H1 (cell line): Measurements from ENCODE around the gene CPXM2. TPM values are rescaled to one million over a fixed set of nuclear protein-coding genes. Genes with fewer than 3 reads are reported as not detected.

ENCODE experiments used
- CTCF ChIA-PET: fragments of 300-600 bp; sonication (Branson Sonifier 250); formaldehyde crosslinking; loops from one replicate; lab custom pipeline; 2021; ENCODE audit not compliant: partially characterized antibody; lab: Charles Lee
- POLR2A ChIA-PET: fragments of 300-600 bp; sonication (Branson Sonifier 250); formaldehyde crosslinking; loops from one replicate; lab custom pipeline; 2021; ENCODE audit warnings: inconsistent platforms; ENCODE audit not compliant: partially characterized antibody; lab: Charles Lee
- DNase-seq, 2 experiments: peaks; one replicate each; pipeline versions ENCODE4 v3.0.0 to v3.0.0-alpha.2; 2010 to 2022; ENCODE audit warnings: low spot score in 2 of 2, low read depth in 1 of 2, mixed read lengths in 1 of 2
- FAIRE-seq: peaks from 2 replicates; lab custom pipeline; 2011; peaks lifted over from hg19 to GRCh38; lab: Jason Lieb, UNC
- H2AFZ ChIP-seq: 2 replicates; pipeline ENCODE4 v1.8.1; 2012; ENCODE audit warnings: low read length, inconsistent platforms
- H2AK5ac ChIP-seq: 2 replicates; pipeline ENCODE4 v1.6.1; 2013; ENCODE audit warnings: low read depth, low read length
- H2BK120ac ChIP-seq: replicated peaks from 2 replicates; pipeline ENCODE3; 2013; ENCODE audit warnings: low read depth, low read length, inconsistent platforms
- H2BK12ac ChIP-seq: 2 replicates; pipeline ENCODE4 v1.6.1; 2013; ENCODE audit warnings: low read depth, low read length
- H2BK15ac ChIP-seq: 2 replicates; pipeline ENCODE4 v1.6.1; 2013; ENCODE audit warnings: low read length
- H2BK20ac ChIP-seq: 2 replicates; pipeline ENCODE4 v1.6.1; 2013; ENCODE audit warnings: low read length
- H2BK5ac ChIP-seq: 2 replicates; pipeline ENCODE4 v1.6.1; 2013; ENCODE audit warnings: low read depth, low read length
- H3K14ac ChIP-seq: 2 replicates; pipeline ENCODE4 v1.6.1; 2013; ENCODE audit warnings: inconsistent platforms; ENCODE audit not compliant: insufficient read length
- H3K18ac ChIP-seq: 2 replicates; pipeline ENCODE4 v1.6.1; 2013; ENCODE audit warnings: low read length; ENCODE audit errors: extremely low read depth
- H3K23ac ChIP-seq: 2 replicates; pipeline ENCODE4 v1.6.1; 2013; ENCODE audit warnings: inconsistent platforms; ENCODE audit not compliant: insufficient read length
- H3K23me2 ChIP-seq: 2 replicates; pipeline ENCODE4 v1.6.1; 2013; ENCODE audit warnings: low read depth, low read length
- H3K27ac ChIP-seq: 2 replicates; pipeline ENCODE4 v1.6.1; 2011; ENCODE audit warnings: low read depth, low read length, inconsistent platforms
- H3K27me3 ChIP-seq, 4 experiments: replicated peaks in 1 of 4; 1 replicate in 1 of 4; 2 replicates in 3 of 4; pipeline versions ENCODE4 v1.6.1 to v1.8.1; 2011 to 2013; ENCODE audit warnings: low read length in 3 of 4, mild to moderate bottlenecking in 3 of 4, inconsistent platforms in 2 of 4, mixed read lengths in 2 of 4, moderate library complexity in 1 of 4; ENCODE audit not compliant: control insufficient read depth in 3 of 4, insufficient read depth in 3 of 4; ENCODE audit errors: extremely low read depth in 1 of 4
- H3K36me3 ChIP-seq, 4 experiments: 2 replicates each; pipeline versions ENCODE4 v1.6.1 to v1.8.1; 2011 to 2013; ENCODE audit warnings: mild to moderate bottlenecking in 4 of 4, low read length in 3 of 4, moderate library complexity in 2 of 4, control low read depth in 1 of 4, inconsistent platforms in 1 of 4; ENCODE audit not compliant: insufficient read depth in 4 of 4, control insufficient read depth in 2 of 4
- H3K4ac ChIP-seq: replicated peaks from 2 replicates; pipeline ENCODE3; 2013; ENCODE audit warnings: low read length, low read depth, mixed read lengths, inconsistent platforms; ENCODE audit not compliant: insufficient read length
- H3K4me1 ChIP-seq, 4 experiments: replicated peaks in 1 of 4; 1 replicate in 1 of 4; 2 replicates in 3 of 4; pipeline versions ENCODE4 v1.6.1 to v1.8.1; 2011 to 2013; ENCODE audit warnings: low read length in 3 of 4, inconsistent platforms in 2 of 4, mixed read lengths in 1 of 4; ENCODE audit not compliant: insufficient read depth in 4 of 4, control insufficient read depth in 3 of 4
- H3K4me2 ChIP-seq, 2 experiments: 2 replicates each; pipeline versions ENCODE4 v1.6.1 to v1.8.1; 2011 to 2013; ENCODE audit warnings: low read depth in 2 of 2, low read length in 2 of 2, control low read depth in 1 of 2, inconsistent platforms in 1 of 2, mild to moderate bottlenecking in 1 of 2; ENCODE audit not compliant: insufficient read depth in 1 of 2
- H3K4me3 ChIP-seq, 4 experiments: fragments of 200-600, 300-600 bp in 1 of 4; sonication (generic), shearing (Covaris generic), sonication (Bioruptor Twin) in 1 of 4; 2 replicates each; pipeline versions ENCODE4 v1.5.1 to v1.8.1; 2011 to 2016; ENCODE audit warnings: low read length in 4 of 4, low read depth in 3 of 4, control low read depth in 2 of 4, inconsistent platforms in 2 of 4, mild to moderate bottlenecking in 2 of 4, mixed read lengths in 1 of 4, moderate library complexity in 1 of 4; ENCODE audit not compliant: insufficient read depth in 2 of 4; ENCODE audit errors: extremely low read depth in 1 of 4
- H3K56ac ChIP-seq: replicated peaks from 2 replicates; pipeline ENCODE3; 2013; ENCODE audit warnings: low read depth, mild to moderate bottlenecking, mixed read lengths, low read length, inconsistent platforms; ENCODE audit not compliant: insufficient read length
- H3K79me1 ChIP-seq: 2 replicates; pipeline ENCODE4 v1.6.1; 2013; ENCODE audit warnings: low read depth, low read length, control low read depth
- H3K79me2 ChIP-seq, 2 experiments: 2 replicates each; pipeline versions ENCODE4 v1.6.1 to v1.8.1; 2012 to 2013; ENCODE audit warnings: low read length in 2 of 2, mild to moderate bottlenecking in 2 of 2, inconsistent platforms in 1 of 2; ENCODE audit not compliant: insufficient read depth in 2 of 2, control insufficient read depth in 1 of 2
- H3K9ac ChIP-seq, 4 experiments: replicated peaks in 1 of 4; 1 replicate in 1 of 4; 2 replicates in 3 of 4; pipeline versions ENCODE4 v1.6.1 to v1.8.1; 2011 to 2013; ENCODE audit warnings: low read depth in 3 of 4, low read length in 3 of 4, control low read depth in 2 of 4, mild to moderate bottlenecking in 2 of 4, moderate library complexity in 2 of 4, inconsistent platforms in 1 of 4; ENCODE audit errors: extremely low read depth in 1 of 4
- H3K9me3 ChIP-seq, 2 experiments: 2 replicates each; pipeline versions ENCODE4 v1.6.1 to v1.8.1; 2012 to 2013; ENCODE audit warnings: mild to moderate bottlenecking in 2 of 2, moderate library complexity in 2 of 2, control low read depth in 1 of 2, inconsistent platforms in 1 of 2, low read depth in 1 of 2, low read length in 1 of 2, mixed read lengths in 1 of 2; ENCODE audit not compliant: insufficient read depth in 2 of 2
- H4K20me1 ChIP-seq, 2 experiments: replicated peaks in 1 of 2; 2 replicates each; pipeline versions ENCODE3 to v1.8.1; 2011 to 2013; ENCODE audit warnings: inconsistent platforms in 2 of 2, low read length in 2 of 2, mild to moderate bottlenecking in 1 of 2; ENCODE audit not compliant: insufficient read depth in 2 of 2, control insufficient read depth in 1 of 2
- H4K5ac ChIP-seq: 2 replicates; pipeline ENCODE4 v1.6.1; 2013; ENCODE audit warnings: low read length, low read depth, mixed read lengths, inconsistent platforms; ENCODE audit not compliant: insufficient read length
- H4K8ac ChIP-seq: 2 replicates; pipeline ENCODE4 v1.8.0; 2013; ENCODE audit warnings: mild to moderate bottlenecking, moderate library complexity, low read length, inconsistent platforms; ENCODE audit not compliant: insufficient read depth; ENCODE audit errors: extremely low read depth
- H4K91ac ChIP-seq: replicated peaks from 2 replicates; pipeline ENCODE3; 2013; ENCODE audit warnings: low read length, mixed read lengths, inconsistent platforms; ENCODE audit not compliant: insufficient read length
- BRCA1 ChIP-seq: IDR thresholded peaks from 2 replicates; pipeline ENCODE4 v1.6.1; 2012; ENCODE audit warnings: low read depth, low read length, improper control_type of control experiment
- CBX8 ChIP-seq: fragments of 300-800, 300-1000 bp; sonication (generic); IDR thresholded peaks from 2 replicates; pipeline ENCODE4 v1.7.1; 2016; ENCODE audit warnings: low read depth, low read length, borderline replicate concordance
- CTBP2 ChIP-seq: IDR thresholded peaks from 2 replicates; pipeline ENCODE4 v1.7.0; 2011; ENCODE audit warnings: borderline replicate concordance, mild to moderate bottlenecking, moderate library complexity, mixed read lengths, low read length; ENCODE audit not compliant: insufficient read depth, insufficient read length
- HDAC2 ChIP-seq, 2 experiments: fragments of 300-600 bp in 1 of 2; sonication (generic) in 1 of 2; IDR thresholded peaks; 2 replicates each; pipeline ENCODE4 v1.6.1; 2011 to 2012; ENCODE audit warnings: low read depth in 2 of 2, low read length in 2 of 2, mild to moderate bottlenecking in 2 of 2, moderate library complexity in 2 of 2, borderline replicate concordance in 1 of 2, inconsistent platforms in 1 of 2
- HDAC6 ChIP-seq: IDR thresholded peaks from one replicate; pipeline ENCODE4 v1.7.1; 2012; ENCODE audit warnings: low read depth, mild to moderate bottlenecking, inconsistent platforms, low read length, moderate library complexity
- JUND ChIP-seq: IDR thresholded peaks from 2 replicates; pipeline ENCODE4 v1.6.1; 2011; ENCODE audit warnings: mild to moderate bottlenecking, improper control_type of control experiment, low read length
- RBBP5 ChIP-seq: IDR thresholded peaks from 2 replicates; pipeline ENCODE4 v1.7.1; 2012; ENCODE audit warnings: low read depth, mild to moderate bottlenecking, inconsistent platforms, low read length, moderate library complexity, borderline replicate concordance
- SAP30 ChIP-seq: fragments of 300-600 bp; sonication (generic); IDR thresholded peaks from 2 replicates; pipeline ENCODE4 v1.7.1; 2012; ENCODE audit warnings: low read length, moderate library complexity, mild to moderate bottlenecking, inconsistent platforms; ENCODE audit not compliant: insufficient read depth, insufficient replicate concordance
- SIRT6 ChIP-seq: IDR thresholded peaks from one replicate; pipeline ENCODE4 v1.7.1; 2012; ENCODE audit warnings: low read length, inconsistent platforms
- SIX5 ChIP-seq: IDR thresholded peaks from 2 replicates; pipeline ENCODE4 v1.6.1; 2011; ENCODE audit warnings: mild to moderate bottlenecking, low read depth, low read length
- SP1 ChIP-seq: IDR thresholded peaks from 2 replicates; pipeline ENCODE4 v1.6.1; 2011; ENCODE audit warnings: low read depth, low read length
- YY1 ChIP-seq: IDR thresholded peaks from 2 replicates; pipeline ENCODE4 v1.6.1; 2011; ENCODE audit warnings: low read depth, mild to moderate bottlenecking, low read length
- WGBS, 2 experiments: shearing (Covaris generic) in 1 of 2; methylation state at CpG; one replicate each; pipeline versions ENCODE4 v1.1.6 to v1.1.7; 2013 to 2015; ENCODE audit warnings: low lambda C conversion rate in 2 of 2, mixed read lengths in 2 of 2, inconsistent platforms in 1 of 2, low coverage in 1 of 2, missing lambda C conversion rate in 1 of 2; ENCODE audit not compliant: insufficient replicate concordance in 2 of 2, insufficient coverage in 1 of 2, insufficient read length in 1 of 2; ENCODE audit errors: extremely low coverage in 1 of 2, missing lambda C conversion rate in 1 of 2; 5-methylcytosine and 5-hydroxymethylcytosine counted together
- polyA plus RNA-seq, 7 experiments: library from polyadenylated mRNA; depleted of rRNA in 3 of 7; stranded (reverse) in 5 of 7; unstranded in 2 of 7; fragments of >200 nt in 5 of 7; fragments of 200-250 nt in 2 of 7; gene quantifications; 1 replicate in 5 of 7; 2 replicates in 1 of 7; 4 replicates in 1 of 7; pipeline versions ENCODE4 v1.2.1 to v1.2.3, GENCODE V29; 2011 to 2013; ENCODE audit warnings: missing spikeins in 2 of 7, mixed read lengths in 2 of 7
- total RNA-seq: library from RNA; stranded (reverse); fragmentation: NEBNext Ultra II Directional; extraction: Animal tissue kit (Norgen Biotek cat#: 25700); gene quantifications from 2 replicates; pipeline ENCODE4 v1.2.1, GENCODE V29; 2021
- TF ChIP-seq, protein P1 (sequence below): IDR thresholded peaks from 2 replicates; pipeline ENCODE4 v1.6.1; 2012; ENCODE audit warnings: inconsistent platforms

CPXM2 gene
- total and polyA plus RNA-seq, 2 of the 8 experiments (the other 6 are each of a cell fraction or from before 2014, with no cell fraction given), result 2.4 to 2.9 TPM

- H3K4me2 ChIP-seq, result no peak overlapping the region
- TF ChIP-seq HDAC6 (no peak), SAP30 (no peak), YY1 (no peak), CBX8 (no peak), RBBP5 (no peak), JUND (no peak), CTBP2 (no peak), SIX5 (no peak), HDAC2 (IDR thresholded peaks at IDR 0.05; ENCODE audit: borderline replicate concordance in 1 of 2, low read depth in 2 of 2, low read length in 2 of 2) (no peak), SIRT6 (no peak), BRCA1 (no peak), SP1 (no peak)
- TF ChIP-seq, protein P1, sequence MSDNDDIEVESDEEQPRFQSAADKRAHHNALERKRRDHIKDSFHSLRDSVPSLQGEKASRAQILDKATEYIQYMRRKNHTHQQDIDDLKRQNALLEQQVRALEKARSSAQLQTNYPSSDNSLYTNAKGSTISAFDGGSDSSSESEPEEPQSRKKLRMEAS, result no peak
Observed at GRCh38 chr10:123847686-123848432, 43.7 kb downstream of the CPXM2 start.

More at GRCh38 chr10:123847686-123848432, 43.7 kb downstream of the CPXM2 start:
- Histone ChIP-seq H2BK12ac (no peak overlapping the region), H2BK120ac (no peak overlapping the region), H2BK15ac (no peak overlapping the region), H3K23ac (no peak overlapping the region), H3K79me2 (no peaks in the 10 kb centered on the region), H3K14ac (no peak overlapping the region), H3K9ac (no peak overlapping the region), H4K91ac (no peak overlapping the region), H3K4me3 (no peak overlapping the region), H2AFZ (no peak overlapping the region), H3K4me1 (no peaks in the 10 kb centered on the region), H4K8ac (no peak overlapping the region), H2BK20ac (no peak overlapping the region), H3K56ac (no peak overlapping the region), H3K79me1 (no peaks in the 10 kb centered on the region), H4K20me1 (no peaks in the 10 kb centered on the region), H2BK5ac (no peak overlapping the region), H3K23me2 (0 out of 2 replicates have a peak, but pooled peaks cover 1% of the 10 kb centered on the region), H3K18ac (no peak overlapping the region), H3K4ac (no peak overlapping the region), H4K5ac (no peak overlapping the region), H3K27ac (no peak overlapping the region), H3K27me3 (no peaks in the 10 kb centered on the region), H3K36me3 (no peaks in the 10 kb centered on the region), H3K9me3 (peaks cover 7% of the 10 kb centered on the region in 2 experiments; a peak in 3 of 4 replicates), H2AK5ac (no peak overlapping the region)
- ChIA-PET POLR2A (no interaction called here), CTCF (interaction anchor here (0.6 to 1.4 kb wide), 4 partner anchors 8 to 278 kb away, joined by 3 to 5 read pairs (median 4); no protein-coding TSS in a partner anchor)
- DNase-seq, result no peak
- FAIRE-seq, result no peak
- WGBS, 2 experiments, result 88% methylated on average over 5 of the region's 5 CpGs; no CpG with 5 or more reads in 1 of the 2 experiments
